ENCODE data around the gene GPX4. TPM values are rescaled to one million over a fixed set of nuclear protein-coding genes. Genes with fewer than 3 reads are reported as not detected.

GPX4 gene
- total and polyA plus RNA-seq, 10 donors = 138 to 562 (median 247) TPM

- DNase-seq = no peak
- no peak for TF ChIP-seq POLR2AphosphoS5 (IDR thresholded peaks at IDR 0.05)
- no peak for TF ChIP-seq POLR2A (IDR thresholded peaks at IDR 0.05)
- TF ChIP-seq, protein P1, sequence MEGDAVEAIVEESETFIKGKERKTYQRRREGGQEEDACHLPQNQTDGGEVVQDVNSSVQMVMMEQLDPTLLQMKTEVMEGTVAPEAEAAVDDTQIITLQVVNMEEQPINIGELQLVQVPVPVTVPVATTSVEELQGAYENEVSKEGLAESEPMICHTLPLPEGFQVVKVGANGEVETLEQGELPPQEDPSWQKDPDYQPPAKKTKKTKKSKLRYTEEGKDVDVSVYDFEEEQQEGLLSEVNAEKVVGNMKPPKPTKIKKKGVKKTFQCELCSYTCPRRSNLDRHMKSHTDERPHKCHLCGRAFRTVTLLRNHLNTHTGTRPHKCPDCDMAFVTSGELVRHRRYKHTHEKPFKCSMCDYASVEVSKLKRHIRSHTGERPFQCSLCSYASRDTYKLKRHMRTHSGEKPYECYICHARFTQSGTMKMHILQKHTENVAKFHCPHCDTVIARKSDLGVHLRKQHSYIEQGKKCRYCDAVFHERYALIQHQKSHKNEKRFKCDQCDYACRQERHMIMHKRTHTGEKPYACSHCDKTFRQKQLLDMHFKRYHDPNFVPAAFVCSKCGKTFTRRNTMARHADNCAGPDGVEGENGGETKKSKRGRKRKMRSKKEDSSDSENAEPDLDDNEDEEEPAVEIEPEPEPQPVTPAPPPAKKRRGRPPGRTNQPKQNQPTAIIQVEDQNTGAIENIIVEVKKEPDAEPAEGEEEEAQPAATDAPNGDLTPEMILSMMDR (IDR thresholded peaks at IDR 0.05 in 8 of 11, conservative IDR thresholded peaks at IDR 0.05 in 3 of 11) = no peak
- Histone ChIP-seq H3K36me3 (peaks cover 2 to 80% (median 45%) of the 10 kb centered on the region in 6 donors), H3K27me3 (replicated peaks in 1 of 7) (no peaks in the 10 kb centered on the region), H3K27ac (no peak overlapping the region), H3K9me3 (peaks cover 17 to 57% (median 42%) of the 10 kb centered on the region in 8 donors), H3K4me3 (no peak overlapping the region), H3K4me1 (peaks cover 0 to 13% (median 5%) of the 10 kb centered on the region in 6 donors)
- intact Hi-C loops (cut with DNase I; ENCODE audit: low total_unique reads) = no loop called here
- 93 to 97% (median 96%) methylated on average over 14 to 20 of the region's 20 CpGs for WGBS, 5 donors
These were observed 47.7 kb upstream of the GPX4 start for GRCh38 chr19:1055886-1056620.

GRCh38 chr19:1057176-1057855, 46.5 kb upstream of the GPX4 start:
- peak; percentile 78 for DNase-seq
- Histone ChIP-seq H3K4me3 (no peak overlapping the region), H3K4me1 (peaks cover 0 to 13% (median 4%) of the 10 kb centered on the region in 6 donors), H3K27ac (peak overlapping the region in 5 of 8 donors; percentile 24 to 59 (median 44)), H3K36me3 (peaks cover 2 to 77% (median 45%) of the 10 kb centered on the region in 6 donors), H3K27me3 (replicated peaks in 1 of 7) (no peaks in the 10 kb centered on the region), H3K9me3 (peaks cover 17 to 57% (median 42%) of the 10 kb centered on the region in 8 donors)
- intact Hi-C loops (cut with DNase I; ENCODE audit: low total_unique reads) = no loop called here
- TF ChIP-seq POLR2A (IDR thresholded peaks at IDR 0.05) (no peak), POLR2AphosphoS5 (IDR thresholded peaks at IDR 0.05) (peak in 1 of 3 donors; percentile 62)
- TF ChIP-seq, protein P1 (IDR thresholded peaks at IDR 0.05 in 8 of 11, conservative IDR thresholded peaks at IDR 0.05 in 3 of 11) = peak in 7 of 11 experiments; percentile 33 to 54 (median 44)
- 33 to 51% (median 49%) methylated on average over 3 of the region's 3 CpGs for WGBS, 5 donors

DNA sequence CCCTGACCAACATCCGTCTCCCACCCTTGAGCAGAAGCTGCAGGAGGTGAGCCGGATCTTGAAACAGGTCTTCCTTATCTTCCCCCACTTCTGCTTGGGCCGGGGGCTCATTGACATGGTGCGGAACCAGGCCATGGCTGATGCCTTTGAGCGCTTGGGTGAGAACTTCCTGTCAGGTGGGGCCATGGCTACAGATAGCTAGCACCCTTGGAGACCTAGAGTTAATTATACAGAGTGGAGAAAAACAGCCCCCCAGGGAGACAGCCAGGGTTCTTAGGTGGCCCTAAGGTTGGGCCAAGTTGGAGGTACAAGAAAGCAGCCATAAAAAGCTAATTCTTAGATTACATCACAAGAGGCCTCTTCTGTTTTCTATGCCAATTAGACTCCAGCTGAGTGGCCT, 45.7 kb upstream of the GPX4 start:
- Histone ChIP-seq H3K36me3 (peaks cover 2 to 73% (median 45%) of the 10 kb centered on the region in 6 donors), H3K4me1 (peaks cover 0 to 13% (median 4%) of the 10 kb centered on the region in 6 donors), H3K27me3 (replicated peaks in 1 of 7) (no peaks in the 10 kb centered on the region), H3K4me3 (no peak overlapping the region), H3K9me3 (peaks cover 17 to 57% (median 42%) of the 10 kb centered on the region in 8 donors), H3K27ac (peak overlapping the region in 5 of 8 donors; percentile 24 to 59 (median 44))
- TF ChIP-seq POLR2A (IDR thresholded peaks at IDR 0.05) (no peak), POLR2AphosphoS5 (IDR thresholded peaks at IDR 0.05) (no peak)
- TF ChIP-seq, protein P1 (IDR thresholded peaks at IDR 0.05 in 8 of 11, conservative IDR thresholded peaks at IDR 0.05 in 3 of 11) = no peak
- intact Hi-C loops (cut with DNase I; ENCODE audit: low total_unique reads) = no loop called here
- 66 to 90% (median 79%) methylated on average over 3 to 5 of the region's 5 CpGs for WGBS, 5 donors
- DNase-seq = no peak

- H3K27ac ChIP-seq = no peak overlapping the region
- DNase-seq = peak; percentile 67
- no peaks in the 10 kb centered on the region for H3K27me3 ChIP-seq (replicated peaks in 1 of 7)
- peaks cover 11 to 37% (median 25%) of the 10 kb centered on the region in 6 donors for H3K4me1 ChIP-seq
- H3K9me3 ChIP-seq = peaks cover 17 to 46% (median 41%) of the 10 kb centered on the region in 8 donors
- H3K36me3 ChIP-seq = peaks cover 2 to 49% (median 27%) of the 10 kb centered on the region in 6 donors
- 82 to 92% (median 86%) methylated on average over 2 to 5 of the region's 5 CpGs for WGBS, 5 donors
- TF ChIP-seq POLR2A (IDR thresholded peaks at IDR 0.05) = no peak
- TF ChIP-seq, protein P1 (IDR thresholded peaks at IDR 0.05 in 8 of 11, conservative IDR thresholded peaks at IDR 0.05 in 3 of 11) = no peak
- no peak overlapping the region for H3K4me3 ChIP-seq
- intact Hi-C loops (cut with DNase I; ENCODE audit: low total_unique reads) = no loop called here
These were observed 43.1 kb upstream of the GPX4 start for GRCh38 chr19:1060689-1061088.

All from spleen (tissue), 11 donors.